SK-N-SH (cell line): ENCODE measurements around the gene CYBA. TPM values are rescaled to one million over a fixed set of nuclear protein-coding genes. Genes with fewer than 3 reads are reported as not detected.

ENCODE experiments used
- CTCF ChIA-PET: fragments of 300-600, 350-600 bp; formaldehyde crosslinking; extraction: SDS; loops from one replicate; lab custom pipeline; 2021; lab: Yijun Ruan, JAX
- POLR2A ChIA-PET: fragments of 350-600 bp; sonication (Branson Sonifier 250); formaldehyde crosslinking; extraction: SDS; loops from one replicate; lab custom pipeline; 2020; ENCODE audit warnings: antibody characterized with exemption, inconsistent platforms; lab: Yijun Ruan, JAX
- DNase-seq: peaks from one replicate; pipeline ENCODE4 v3.0.0; 2012
- H2AFZ ChIP-seq: fragments of 200-600 bp; sonication (generic); 2 replicates; pipeline ENCODE4 v1.8.1; 2016; ENCODE audit warnings: antibody characterized with exemption, mild to moderate bottlenecking, low read depth
- H3F3A ChIP-seq: fragments of 200-600 bp; sonication (generic); replicated peaks from 2 replicates; pipeline ENCODE3; 2016; ENCODE audit warnings: antibody characterized with exemption, mild to moderate bottlenecking; ENCODE audit not compliant: insufficient read depth
- H3K27ac ChIP-seq, 2 experiments: fragments of 200-500 bp in 1 of 2; fragments of 200-600 bp in 1 of 2; sonication (Bioruptor generic) in 1 of 2; sonication (generic), shearing (Covaris generic) in 1 of 2; 2 replicates each; pipeline versions ENCODE4 v1.5.1 to v1.6.1; 2014 to 2016; ENCODE audit warnings: low read depth in 2 of 2, inconsistent platforms in 1 of 2, low read length in 1 of 2, mild to moderate bottlenecking in 1 of 2, mixed read lengths in 1 of 2
- H3K27me3 ChIP-seq: fragments of 200-600 bp; sonication (generic), shearing (Covaris generic); 2 replicates; pipeline ENCODE4 v1.6.1; 2016; ENCODE audit warnings: mixed run types; ENCODE audit not compliant: insufficient read depth
- H3K36me3 ChIP-seq, 2 experiments: fragments of 200-500 bp in 1 of 2; fragments of 200-600 bp in 1 of 2; sonication (Bioruptor generic) in 1 of 2; sonication (generic) in 1 of 2; replicated peaks in 1 of 2; 2 replicates each; pipeline versions ENCODE3 to v1.5.1; 2014 to 2016; ENCODE audit warnings: low read length in 1 of 2, mild to moderate bottlenecking in 1 of 2; ENCODE audit not compliant: insufficient read depth in 2 of 2, control insufficient read depth in 1 of 2
- H3K4me1 ChIP-seq, 2 experiments: fragments of 200-500 bp in 1 of 2; fragments of 200-600 bp in 1 of 2; sonication (Bioruptor generic) in 1 of 2; sonication (generic), shearing (Covaris generic) in 1 of 2; 2 replicates each; pipeline versions ENCODE4 v1.5.1 to v1.6.1; 2014 to 2016; ENCODE audit warnings: low read depth in 1 of 2, low read length in 1 of 2, mixed run types in 1 of 2; ENCODE audit not compliant: insufficient read depth in 2 of 2, control insufficient read depth in 1 of 2
- H3K4me2 ChIP-seq: fragments of 200-600 bp; sonication (generic), shearing (Covaris generic); 2 replicates; pipeline ENCODE4 v1.6.1; 2017; ENCODE audit warnings: mixed run types
- H3K4me3 ChIP-seq, 2 experiments: fragments of 200-500 bp in 1 of 2; fragments of 200-600 bp in 1 of 2; sonication (Bioruptor generic) in 1 of 2; sonication (generic), shearing (Covaris generic) in 1 of 2; 2 replicates each; pipeline versions ENCODE4 v1.5.1 to v1.8.1; 2014 to 2016; ENCODE audit warnings: low read depth in 2 of 2, inconsistent platforms in 1 of 2, low read length in 1 of 2, mild to moderate bottlenecking in 1 of 2, mixed read lengths in 1 of 2, moderate library complexity in 1 of 2
- H3K79me2 ChIP-seq: fragments of 200-600 bp; sonication (generic); 2 replicates; pipeline ENCODE4 v1.8.1; 2017; ENCODE audit warnings: mild to moderate bottlenecking; ENCODE audit not compliant: insufficient read depth
- H3K9ac ChIP-seq: fragments of 200-600 bp; sonication (generic); 2 replicates; pipeline ENCODE4 v1.6.1; 2017; ENCODE audit warnings: mixed run types
- H3K9me2 ChIP-seq: fragments of 200-600 bp; sonication (generic); 2 replicates; pipeline ENCODE4 v1.6.1; 2017; ENCODE audit warnings: mixed run types
- H3K9me3 ChIP-seq: fragments of 200-600 bp; sonication (generic); 2 replicates; pipeline ENCODE4 v1.6.1; 2017; ENCODE audit warnings: mixed run types, mild to moderate bottlenecking, moderate library complexity
- H4K20me1 ChIP-seq: fragments of 200-600 bp; sonication (generic); 2 replicates; pipeline ENCODE4 v1.6.1; 2017; ENCODE audit warnings: mild to moderate bottlenecking, mixed run types; ENCODE audit not compliant: insufficient read depth
- EZH2phosphoT487 ChIP-seq: fragments of 200-600 bp; sonication (generic); IDR thresholded peaks from 2 replicates; pipeline ENCODE4 v1.6.1; 2017; ENCODE audit warnings: low read depth, mixed run types, mild to moderate bottlenecking, antibody characterized with exemption, moderate library complexity, borderline replicate concordance
- MXI1 ChIP-seq: IDR thresholded peaks from 2 replicates; pipeline ENCODE4 v1.6.1; 2012; ENCODE audit warnings: mild to moderate bottlenecking, low read depth, low read length, improper control_type of control experiment
- NRF1 ChIP-seq: IDR thresholded peaks from 2 replicates; pipeline ENCODE4 v1.6.1; 2012; ENCODE audit warnings: low read depth, mild to moderate bottlenecking, low read length
- RAD21 ChIP-seq: IDR thresholded peaks from 2 replicates; pipeline ENCODE4 v1.6.1; 2012; ENCODE audit warnings: mild to moderate bottlenecking, low read length
- WGBS: methylation state at CpG from one replicate; pipeline ENCODE4 v1.1.6; 2017; ENCODE audit warnings: low lambda C conversion rate; 5-methylcytosine and 5-hydroxymethylcytosine counted together
- polyA plus RNA-seq, 3 experiments: library from polyadenylated mRNA; depleted of rRNA; stranded (reverse); fragments of >200 nt; gene quantifications; 2 replicates each; pipeline ENCODE4 v1.2.3, GENCODE V29; 2012
- TF ChIP-seq, protein P1 (sequence below): fragments of 200-600 bp; sonication (generic); IDR thresholded peaks from 2 replicates; pipeline ENCODE4 v1.6.1; 2017; ENCODE audit warnings: antibody characterized with exemption, mild to moderate bottlenecking, moderate library complexity
- TF ChIP-seq, protein P2 (sequence below): IDR thresholded peaks from 2 replicates; pipeline ENCODE4 v1.4.0; 2012; ENCODE audit warnings: low read depth, borderline replicate concordance

Gene CYBA
- polyA plus RNA-seq, 1 of the 3 experiments (the other 2 are of a cell fraction) = 176 TPM

GRCh38 chr16:88633684-88634140 is 17.1 kb downstream of the CYBA start:
- TF ChIP-seq MXI1 = no peak
- TF ChIP-seq, protein P1, sequence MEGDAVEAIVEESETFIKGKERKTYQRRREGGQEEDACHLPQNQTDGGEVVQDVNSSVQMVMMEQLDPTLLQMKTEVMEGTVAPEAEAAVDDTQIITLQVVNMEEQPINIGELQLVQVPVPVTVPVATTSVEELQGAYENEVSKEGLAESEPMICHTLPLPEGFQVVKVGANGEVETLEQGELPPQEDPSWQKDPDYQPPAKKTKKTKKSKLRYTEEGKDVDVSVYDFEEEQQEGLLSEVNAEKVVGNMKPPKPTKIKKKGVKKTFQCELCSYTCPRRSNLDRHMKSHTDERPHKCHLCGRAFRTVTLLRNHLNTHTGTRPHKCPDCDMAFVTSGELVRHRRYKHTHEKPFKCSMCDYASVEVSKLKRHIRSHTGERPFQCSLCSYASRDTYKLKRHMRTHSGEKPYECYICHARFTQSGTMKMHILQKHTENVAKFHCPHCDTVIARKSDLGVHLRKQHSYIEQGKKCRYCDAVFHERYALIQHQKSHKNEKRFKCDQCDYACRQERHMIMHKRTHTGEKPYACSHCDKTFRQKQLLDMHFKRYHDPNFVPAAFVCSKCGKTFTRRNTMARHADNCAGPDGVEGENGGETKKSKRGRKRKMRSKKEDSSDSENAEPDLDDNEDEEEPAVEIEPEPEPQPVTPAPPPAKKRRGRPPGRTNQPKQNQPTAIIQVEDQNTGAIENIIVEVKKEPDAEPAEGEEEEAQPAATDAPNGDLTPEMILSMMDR = peak; percentile 16; the same call in 1 of the 2 replicates
- TF ChIP-seq NRF1 = no peak
- TF ChIP-seq, protein P2, sequence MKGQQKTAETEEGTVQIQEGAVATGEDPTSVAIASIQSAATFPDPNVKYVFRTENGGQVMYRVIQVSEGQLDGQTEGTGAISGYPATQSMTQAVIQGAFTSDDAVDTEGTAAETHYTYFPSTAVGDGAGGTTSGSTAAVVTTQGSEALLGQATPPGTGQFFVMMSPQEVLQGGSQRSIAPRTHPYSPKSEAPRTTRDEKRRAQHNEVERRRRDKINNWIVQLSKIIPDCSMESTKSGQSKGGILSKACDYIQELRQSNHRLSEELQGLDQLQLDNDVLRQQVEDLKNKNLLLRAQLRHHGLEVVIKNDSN = no peak
- no peak for TF ChIP-seq RAD21
- peaks cover 3% of the 10 kb centered on the region for H3F3A ChIP-seq
- no peak overlapping the region for H3K27ac ChIP-seq
- H3K36me3 ChIP-seq = peaks cover 4 to 40% of the 10 kb centered on the region in 2 experiments
- H2AFZ ChIP-seq = no peak overlapping the region
- WGBS = 92% methylated on average over 17 of the region's 23 CpGs
- no peaks in the 10 kb centered on the region for H3K79me2 ChIP-seq
- H3K9me2 ChIP-seq = no peaks in the 10 kb centered on the region
- H3K9ac ChIP-seq = no peak overlapping the region
- no peaks in the 10 kb centered on the region for H4K20me1 ChIP-seq
- DNase-seq = peak; percentile 60
- no peaks in the 10 kb centered on the region for H3K4me1 ChIP-seq
- ChIA-PET CTCF (interaction anchor here (0.5 to 1.8 kb wide), 2 partner anchors 8 to 141 kb away, joined by 3 to 4 read pairs; no protein-coding TSS in a partner anchor), POLR2A (no interaction called here)
- H3K9me3 ChIP-seq = no peaks in the 10 kb centered on the region
- no peak overlapping the region for H3K4me3 ChIP-seq
- H3K4me2 ChIP-seq = no peak overlapping the region
- peaks cover under 1% of the 10 kb centered on the region; the same call in 1 of the 2 replicates for H3K27me3 ChIP-seq

- H3K36me3 ChIP-seq = peaks cover 4 to 47% of the 10 kb centered on the region in 2 experiments
- H3K27me3 ChIP-seq = no peaks in the 10 kb centered on the region
- H3F3A ChIP-seq = peaks cover 3% of the 10 kb centered on the region
- H3K4me1 ChIP-seq = no peaks in the 10 kb centered on the region
- no peak overlapping the region for H3K9ac ChIP-seq
- H2AFZ ChIP-seq = no peak overlapping the region
- no peaks in the 10 kb centered on the region for H3K9me3 ChIP-seq
- H3K79me2 ChIP-seq = no peaks in the 10 kb centered on the region
- CTCF ChIA-PET = interaction anchor here (1.0 to 1.8 kb wide), 2 partner anchors 9 to 20 kb away, joined by 3 to 4 read pairs; no protein-coding TSS in a partner anchor
- H3K27ac ChIP-seq = no peak overlapping the region
- H3K4me3 ChIP-seq = no peak overlapping the region
- TF ChIP-seq RAD21 = no peak
- TF ChIP-seq, protein P2 = no peak
- TF ChIP-seq EZH2phosphoT487 = no peak
- H3K4me2 ChIP-seq = no peak overlapping the region
- H3K9me2 ChIP-seq = no peaks in the 10 kb centered on the region
- DNase-seq = no peak
- no peaks in the 10 kb centered on the region for H4K20me1 ChIP-seq
- 93% methylated on average over 10 of the region's 11 CpGs for WGBS
- POLR2A ChIA-PET = no interaction called here
These were observed 18.3 kb downstream of the CYBA start for GRCh38 chr16:88632587-88632930.
